Measurements from ENCODE around the gene C2CD4C. TPM values are rescaled to one million over a fixed set of nuclear protein-coding genes. Genes with fewer than 3 reads are reported as not detected.

C2CD4C gene
- total RNA-seq, 1 experiment from 2014 or later = 14.6 TPM

DNA sequence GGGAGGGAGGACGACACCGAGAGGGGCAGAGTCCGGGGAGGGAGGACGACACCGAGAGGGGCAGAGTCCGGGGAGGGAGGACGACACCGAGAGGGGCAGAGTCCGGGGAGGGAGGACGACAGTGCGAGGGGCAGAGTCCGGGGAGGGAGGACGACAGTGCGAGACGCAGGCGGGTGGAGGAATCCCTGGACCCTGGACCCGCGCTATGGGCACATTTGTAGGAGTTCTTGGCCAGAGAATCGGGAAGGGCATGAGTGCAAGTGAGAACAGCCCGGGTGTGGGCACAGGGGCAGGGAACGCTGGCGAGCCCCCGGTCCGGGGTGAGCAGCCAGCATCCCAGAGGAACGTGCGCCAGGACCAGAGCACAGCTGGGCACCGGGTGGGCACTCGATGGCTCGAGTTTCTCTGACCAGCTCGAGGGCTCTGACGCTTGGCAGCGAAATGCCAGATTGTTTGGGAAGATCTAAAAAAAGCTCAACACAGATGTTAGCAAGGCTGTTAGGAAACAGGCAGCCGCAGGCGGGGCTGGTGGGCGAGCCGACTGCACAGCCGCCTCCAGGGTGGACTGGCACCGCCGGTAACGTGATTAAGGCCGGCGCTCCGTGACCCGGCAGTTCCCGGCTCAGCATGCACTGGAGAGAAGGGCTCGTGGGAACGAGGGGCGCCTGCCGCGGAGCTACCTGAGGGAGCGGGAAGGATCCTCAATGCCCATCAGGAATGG, 17.9 kb upstream of the C2CD4C start:
- H3K9me3 ChIP-seq (ENCODE audit: control insufficient read depth, low read depth, low read length) = peaks cover 13% of the 10 kb centered on the region
- no peak overlapping the region for H2BK120ac ChIP-seq (ENCODE audit: low read depth, low read length, poor library complexity, severe bottlenecking)
- TF ChIP-seq, protein P1, sequence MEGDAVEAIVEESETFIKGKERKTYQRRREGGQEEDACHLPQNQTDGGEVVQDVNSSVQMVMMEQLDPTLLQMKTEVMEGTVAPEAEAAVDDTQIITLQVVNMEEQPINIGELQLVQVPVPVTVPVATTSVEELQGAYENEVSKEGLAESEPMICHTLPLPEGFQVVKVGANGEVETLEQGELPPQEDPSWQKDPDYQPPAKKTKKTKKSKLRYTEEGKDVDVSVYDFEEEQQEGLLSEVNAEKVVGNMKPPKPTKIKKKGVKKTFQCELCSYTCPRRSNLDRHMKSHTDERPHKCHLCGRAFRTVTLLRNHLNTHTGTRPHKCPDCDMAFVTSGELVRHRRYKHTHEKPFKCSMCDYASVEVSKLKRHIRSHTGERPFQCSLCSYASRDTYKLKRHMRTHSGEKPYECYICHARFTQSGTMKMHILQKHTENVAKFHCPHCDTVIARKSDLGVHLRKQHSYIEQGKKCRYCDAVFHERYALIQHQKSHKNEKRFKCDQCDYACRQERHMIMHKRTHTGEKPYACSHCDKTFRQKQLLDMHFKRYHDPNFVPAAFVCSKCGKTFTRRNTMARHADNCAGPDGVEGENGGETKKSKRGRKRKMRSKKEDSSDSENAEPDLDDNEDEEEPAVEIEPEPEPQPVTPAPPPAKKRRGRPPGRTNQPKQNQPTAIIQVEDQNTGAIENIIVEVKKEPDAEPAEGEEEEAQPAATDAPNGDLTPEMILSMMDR (conservative IDR thresholded peaks at IDR 0.05) = no peak
- no peak overlapping the region for H4K91ac ChIP-seq (ENCODE audit: insufficient read length, low read depth, low read length)
- H2AK5ac ChIP-seq (ENCODE audit: insufficient read length, low read length) = no peak overlapping the region
- no peak overlapping the region for H2BK12ac ChIP-seq (ENCODE audit: insufficient read length, low read depth, low read length)
- no peaks in the 10 kb centered on the region for H3K23me2 ChIP-seq (ENCODE audit: insufficient read length, low read depth, low read length, poor library complexity, severe bottlenecking)
- H4K20me1 ChIP-seq (ENCODE audit: control insufficient read depth, insufficient read depth, insufficient read length) = no peaks in the 10 kb centered on the region
- H2BK15ac ChIP-seq (ENCODE audit: low read depth, low read length) = no peak overlapping the region
- H3K27me3 ChIP-seq (ENCODE audit: insufficient read depth, low read length) = no peaks in the 10 kb centered on the region; the same call in 1 of the 2 replicates
- no peaks in the 10 kb centered on the region; the same call in 1 of the 2 replicates for H3K79me2 ChIP-seq (ENCODE audit: insufficient read depth, low read length)
- no peak overlapping the region for H3K4ac ChIP-seq (ENCODE audit: low read depth, low read length)
- H3K18ac ChIP-seq (ENCODE audit: insufficient read length, low read depth, low read length) = no peak overlapping the region
- Mint-ChIP-seq H3K4me3 (no peak overlapping the region), H3K27ac (no peak overlapping the region), H3K9me3 (peaks cover 14 to 25% of the 10 kb centered on the region in 2 experiments), H3K4me1 (peaks cover 0 to 8% of the 10 kb centered on the region in 2 experiments; a peak in 1 of 4 replicates), H3K36me3 (ENCODE audit: insufficient read depth in 1 of 3, low read depth in 3 of 3) (peaks cover 4 to 28% (median 4%) of the 10 kb centered on the region in 3 experiments; a peak in 6 of 7 replicates), H3K27me3 (ENCODE audit: low read depth) (peaks cover 16% of the 10 kb centered on the region)
- no peak overlapping the region for H3K14ac ChIP-seq (ENCODE audit: insufficient read depth, low read length)
- H4K5ac ChIP-seq (ENCODE audit: insufficient read length, low read depth, low read length) = no peak overlapping the region
- no peak overlapping the region for H3T11ph ChIP-seq (ENCODE audit: low read length)
- H3K23ac ChIP-seq (ENCODE audit: insufficient read length, low read depth, low read length) = no peak overlapping the region
- H3K4me2 ChIP-seq (ENCODE audit: insufficient read depth, insufficient read length, low read length) = peak overlapping the region; percentile 37
- no peaks in the 10 kb centered on the region for H3K4me1 ChIP-seq (ENCODE audit: insufficient read depth, low read length)
- H3K79me1 ChIP-seq (ENCODE audit: insufficient read depth, low read depth, low read length, poor library complexity, severe bottlenecking) = no peaks in the 10 kb centered on the region
- H2AFZ ChIP-seq (ENCODE audit: low read length) = no peak overlapping the region
- no peak overlapping the region for H3K56ac ChIP-seq (ENCODE audit: insufficient read length, low read depth, low read length)
- no CpG with 5 or more reads among the region's 51 CpGs for WGBS (ENCODE audit: extremely low coverage, insufficient read length, low lambda C conversion rate)
- DNase-seq = no peak
- no peak overlapping the region for H3K27ac ChIP-seq (ENCODE audit: insufficient read length, low read depth, low read length)
- H4K8ac ChIP-seq (replicated peaks; ENCODE audit: insufficient read length, low read depth, low read length) = no peak overlapping the region
- H2BK20ac ChIP-seq (ENCODE audit: low read depth, low read length, poor library complexity, severe bottlenecking) = no peak overlapping the region
- no peak overlapping the region for H2BK5ac ChIP-seq (ENCODE audit: insufficient read length, low read length)
- no peak overlapping the region for H3K9ac ChIP-seq (ENCODE audit: extremely low read depth, insufficient read length, low read length)
